ENCODE results near the gene KLF6. TPM values are rescaled to one million over a fixed set of nuclear protein-coding genes. Genes with fewer than 3 reads are reported as not detected.

The KLF6 gene
- total RNA-seq, 1 donor from 2014 or later, result 242 TPM

DNA sequence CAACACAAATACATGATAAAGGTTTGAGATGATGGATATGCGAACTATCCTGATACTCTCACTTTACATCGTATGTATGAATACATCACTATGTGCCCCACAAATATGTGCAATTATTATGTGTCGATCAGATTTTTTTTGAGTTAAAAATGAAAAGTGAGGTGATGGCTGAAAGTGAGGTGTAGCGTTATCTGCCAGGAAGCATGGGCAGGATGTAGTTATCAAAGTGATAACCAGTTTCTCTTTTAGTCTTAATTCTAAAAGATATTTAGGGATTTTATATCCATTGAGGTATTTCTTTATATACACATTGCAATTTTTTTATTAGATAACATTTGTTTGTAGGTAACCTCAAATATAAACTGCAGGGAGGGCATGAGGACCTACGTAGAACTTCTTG is 15.6 kb upstream of the KLF6 start:
- H3K27ac ChIP-seq, result no peak overlapping the region
- no peaks in the 10 kb centered on the region for H3K36me3 ChIP-seq
- H3K4me3 ChIP-seq, result no peak overlapping the region
- H3K27me3 ChIP-seq (ENCODE audit: low read depth), result no peaks in the 10 kb centered on the region
- ATAC-seq (no peak), DNase-seq (no peak)
- no peaks in the 10 kb centered on the region for H3K9me3 ChIP-seq
- H3K4me1 ChIP-seq, result peaks cover 20% of the 10 kb centered on the region
- intact Hi-C loops (cut with DNase I), result no loop called here
- TF ChIP-seq, protein P1, sequence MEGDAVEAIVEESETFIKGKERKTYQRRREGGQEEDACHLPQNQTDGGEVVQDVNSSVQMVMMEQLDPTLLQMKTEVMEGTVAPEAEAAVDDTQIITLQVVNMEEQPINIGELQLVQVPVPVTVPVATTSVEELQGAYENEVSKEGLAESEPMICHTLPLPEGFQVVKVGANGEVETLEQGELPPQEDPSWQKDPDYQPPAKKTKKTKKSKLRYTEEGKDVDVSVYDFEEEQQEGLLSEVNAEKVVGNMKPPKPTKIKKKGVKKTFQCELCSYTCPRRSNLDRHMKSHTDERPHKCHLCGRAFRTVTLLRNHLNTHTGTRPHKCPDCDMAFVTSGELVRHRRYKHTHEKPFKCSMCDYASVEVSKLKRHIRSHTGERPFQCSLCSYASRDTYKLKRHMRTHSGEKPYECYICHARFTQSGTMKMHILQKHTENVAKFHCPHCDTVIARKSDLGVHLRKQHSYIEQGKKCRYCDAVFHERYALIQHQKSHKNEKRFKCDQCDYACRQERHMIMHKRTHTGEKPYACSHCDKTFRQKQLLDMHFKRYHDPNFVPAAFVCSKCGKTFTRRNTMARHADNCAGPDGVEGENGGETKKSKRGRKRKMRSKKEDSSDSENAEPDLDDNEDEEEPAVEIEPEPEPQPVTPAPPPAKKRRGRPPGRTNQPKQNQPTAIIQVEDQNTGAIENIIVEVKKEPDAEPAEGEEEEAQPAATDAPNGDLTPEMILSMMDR (IDR thresholded peaks at IDR 0.05), result no peak

DNA sequence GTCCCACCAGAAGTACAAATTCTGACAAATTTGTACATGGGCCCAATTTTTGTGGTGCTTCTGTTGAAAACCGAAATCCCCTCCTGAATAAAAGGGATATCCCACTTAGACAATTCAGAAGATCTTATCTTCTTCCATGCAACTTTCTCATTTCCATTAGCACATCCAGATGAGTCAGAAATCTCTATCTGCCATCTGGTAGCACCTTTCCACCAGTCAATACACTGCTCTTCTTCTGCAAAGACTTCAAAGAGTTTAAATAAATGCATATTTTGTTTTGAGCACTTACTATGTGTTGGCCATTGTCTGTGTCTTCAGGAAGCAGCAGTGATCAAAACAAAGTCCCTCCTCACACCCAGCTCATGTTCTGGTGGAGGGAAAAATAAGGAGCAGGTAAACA is 12.7 kb upstream of the KLF6 start:
- DNase-seq, result no peak
- H3K27me3 ChIP-seq (ENCODE audit: low read depth), result no peaks in the 10 kb centered on the region
- intact Hi-C loops (cut with DNase I), result no loop called here
- no peak overlapping the region for H3K27ac ChIP-seq
- ATAC-seq, result no peak
- H3K4me3 ChIP-seq, result no peak overlapping the region
- no peaks in the 10 kb centered on the region for H3K36me3 ChIP-seq
- H3K9me3 ChIP-seq, result peaks cover 6% of the 10 kb centered on the region
- TF ChIP-seq, protein P1 (IDR thresholded peaks at IDR 0.05), result no peak
- H3K4me1 ChIP-seq, result no peaks in the 10 kb centered on the region

DNA sequence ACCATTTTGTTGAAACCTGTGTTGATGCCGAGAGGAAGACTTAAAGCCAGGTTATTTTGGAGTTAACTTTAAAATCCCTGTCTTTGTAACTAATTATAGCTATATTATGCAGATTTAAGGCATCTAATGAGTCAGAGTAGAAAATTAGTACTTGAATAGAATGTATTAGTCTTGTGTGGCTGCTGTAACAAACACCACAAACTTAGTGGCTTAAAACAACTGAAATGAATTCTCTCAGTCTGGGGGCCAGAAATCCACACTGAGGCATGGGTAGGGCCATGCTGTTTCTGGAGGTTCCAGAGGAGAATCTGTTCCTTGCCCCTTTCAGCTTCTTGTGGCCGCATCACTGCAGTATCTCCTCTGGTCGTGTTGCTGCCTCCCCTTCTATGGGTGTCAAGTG is 8.5 kb upstream of the KLF6 start:
- H3K27ac ChIP-seq, result no peak overlapping the region

DNA sequence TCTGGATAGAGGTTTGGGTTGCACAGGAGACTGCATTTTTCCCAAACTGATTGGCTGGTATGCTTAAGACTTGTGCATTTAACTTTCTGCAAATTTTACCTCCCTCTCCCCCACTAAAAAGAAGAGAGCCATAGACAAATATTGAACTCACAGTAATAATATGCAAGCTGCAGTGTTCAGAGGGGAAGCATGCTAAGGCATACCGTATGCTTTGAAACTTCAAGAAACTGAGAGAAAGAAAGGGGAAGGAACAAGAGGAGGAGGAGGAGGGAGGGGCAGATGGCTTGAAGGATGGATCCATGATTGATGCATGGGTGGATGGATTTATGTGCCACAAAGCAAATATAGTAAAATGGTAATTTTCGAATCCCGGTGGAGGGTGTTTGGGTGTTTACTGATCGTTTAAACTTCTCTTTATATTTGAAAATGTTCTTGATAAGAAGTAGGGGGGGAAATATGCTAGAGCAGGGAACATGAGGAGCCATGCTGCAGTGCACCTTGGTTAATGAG is 7.8 kb upstream of the KLF6 start:
- DNase-seq (no peak), ATAC-seq (no peak)
- no peaks in the 10 kb centered on the region for H3K27me3 ChIP-seq (ENCODE audit: low read depth)
- TF ChIP-seq, protein P1 (IDR thresholded peaks at IDR 0.05), result no peak
- peaks cover 14% of the 10 kb centered on the region for H3K9me3 ChIP-seq
- no peaks in the 10 kb centered on the region for H3K36me3 ChIP-seq
- H3K27ac ChIP-seq, result no peak overlapping the region
- no peaks in the 10 kb centered on the region for H3K4me1 ChIP-seq
- no peak overlapping the region for H3K4me3 ChIP-seq
- intact Hi-C loops (cut with DNase I), result no loop called here

More for the DNA sequence above, 8.5 kb upstream of the KLF6 start:
- TF ChIP-seq, protein P1 (IDR thresholded peaks at IDR 0.05), result no peak
- ATAC-seq (no peak), DNase-seq (no peak)
- H3K27me3 ChIP-seq (ENCODE audit: low read depth), result no peaks in the 10 kb centered on the region
- H3K4me1 ChIP-seq, result no peaks in the 10 kb centered on the region
- intact Hi-C loops (cut with DNase I), result no loop called here
- H3K4me3 ChIP-seq, result no peak overlapping the region
- no peaks in the 10 kb centered on the region for H3K36me3 ChIP-seq
- H3K9me3 ChIP-seq, result peaks cover 14% of the 10 kb centered on the region

DNA sequence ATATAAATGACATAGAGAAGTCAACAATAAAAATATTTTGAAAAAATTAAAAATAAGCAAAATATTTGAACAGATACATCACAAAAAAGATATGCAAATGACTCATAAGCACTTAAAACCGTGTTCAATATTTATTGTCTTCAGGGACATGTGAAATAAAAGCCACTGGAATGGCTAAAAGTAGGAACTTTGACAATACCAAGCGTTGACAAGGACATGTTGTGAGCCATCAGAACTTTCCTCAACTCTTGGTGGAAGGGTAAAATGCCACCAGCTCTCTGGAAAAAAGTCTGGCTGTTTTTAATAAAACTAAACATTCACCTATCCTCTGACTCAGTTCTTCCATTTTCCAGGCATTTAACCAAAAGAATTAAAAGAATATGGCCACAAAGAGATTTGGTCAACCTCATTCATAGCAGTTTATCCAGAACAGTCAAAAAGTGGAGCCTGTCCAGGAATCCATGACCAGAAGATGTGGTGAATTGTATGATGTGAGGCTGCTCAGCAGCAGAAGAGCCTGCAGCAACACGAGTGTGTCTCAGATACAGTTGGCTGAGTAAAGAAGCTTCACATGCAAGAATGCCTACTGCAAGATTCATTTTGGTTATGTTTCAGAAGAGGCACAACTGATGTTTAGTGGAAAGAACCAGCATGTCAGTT is 7.1 kb upstream of the KLF6 start:
- ATAC-seq (no peak), DNase-seq (no peak)
- Histone ChIP-seq H3K27ac (no peak overlapping the region), H3K4me1 (no peaks in the 10 kb centered on the region), H3K36me3 (no peaks in the 10 kb centered on the region), H3K27me3 (ENCODE audit: low read depth) (no peaks in the 10 kb centered on the region), H3K9me3 (peaks cover 14% of the 10 kb centered on the region), H3K4me3 (no peak overlapping the region)
- intact Hi-C loops (cut with DNase I), result no loop called here
- TF ChIP-seq, protein P1 (IDR thresholded peaks at IDR 0.05), result no peak
